H54 (cell line): ENCODE measurements around the gene CHMP4A.

Experiments used
- DNase-seq: peaks from one replicate; pipeline ENCODE4 v3.0.0; 2011; ENCODE audit warnings: low spot score, mixed read lengths; ENCODE audit not compliant: insufficient read length
- FAIRE-seq: peaks from 3 replicates; lab custom pipeline; 2011; peaks lifted over from hg19 to GRCh38; lab: Jason Lieb, UNC
- POLR2A ChIP-seq: IDR thresholded peaks from 2 replicates; pipeline ENCODE4 v1.6.1; 2011; ENCODE audit warnings: low read depth, mild to moderate bottlenecking, low read length

The CHMP4A gene

GRCh38 chr14:24198814-24199524 lies 14.3 kb downstream of the CHMP4A start:
- no peak for DNase-seq
- no peak for FAIRE-seq
- no peak for TF ChIP-seq POLR2A

GRCh38 chr14:24197056-24197450 lies 16.2 kb downstream of the CHMP4A start:
- FAIRE-seq, result no peak
- no peak for TF ChIP-seq POLR2A
- no peak for DNase-seq

GRCh38 chr14:24196071-24197055 lies 16.9 kb downstream of the CHMP4A start:
- FAIRE-seq (no peak), DNase-seq (no peak)
- TF ChIP-seq POLR2A, result no peak

- TF ChIP-seq POLR2A, result peak; percentile 71
- FAIRE-seq, result no peak
- DNase-seq, result peak; percentile 73
Measured at GRCh38 chr14:24195186-24196070, 17.9 kb downstream of the CHMP4A start, which contains the start of gene TM9SF1. Gene TM9SF1, minus strand, starts transcription at chr14:24195441. Its CDS starts 422 bp downstream, at chr14:24195019.

- no peak for TF ChIP-seq POLR2A
- FAIRE-seq, result no peak
- DNase-seq, result no peak
Measured at GRCh38 chr14:24194873-24195185, 18.5 kb downstream of the CHMP4A start.

GRCh38 chr14:24194186-24194872 lies 19.0 kb downstream of the CHMP4A start:
- FAIRE-seq, result no peak
- TF ChIP-seq POLR2A, result no peak

GRCh38 chr14:24192933-24193332 lies 20.4 kb downstream of the CHMP4A start:
- DNase-seq, result no peak
- FAIRE-seq, result no peak
- TF ChIP-seq POLR2A, result no peak

More at GRCh38 chr14:24194186-24194872, 19.0 kb downstream of the CHMP4A start:
- no peak for DNase-seq

- DNase-seq, result no peak
- no peak for TF ChIP-seq POLR2A
- no peak for FAIRE-seq
Measured at GRCh38 chr14:24190416-24190815, 22.9 kb downstream of the CHMP4A start.

GRCh38 chr14:24189460-24189859 lies 23.8 kb downstream of the CHMP4A start:
- FAIRE-seq (no peak), DNase-seq (no peak)
- TF ChIP-seq POLR2A, result no peak

GRCh38 chr14:24189059-24189375 lies 24.3 kb downstream of the CHMP4A start:
- TF ChIP-seq POLR2A, result no peak
- DNase-seq (no peak), FAIRE-seq (no peak)

- peak; percentile 65 for TF ChIP-seq POLR2A
- DNase-seq, result peak; percentile 85
- peak; percentile 62 for FAIRE-seq
Measured at GRCh38 chr14:24188251-24189058, 24.8 kb downstream of the CHMP4A start, which contains the start of gene IPO4. Gene IPO4, minus strand, starts transcription at chr14:24188816. Its CDS starts 29 bp downstream, at chr14:24188787.

GRCh38 chr14:24187539-24187915 lies 25.8 kb downstream of the CHMP4A start:
- no peak for TF ChIP-seq POLR2A
- FAIRE-seq (no peak), DNase-seq (no peak)
